HL-60 (cell line): Measurements from ENCODE around the gene CARMIL1.
A peak's percentile ranks its signal among the peaks of the same experiment; 100 is the strongest.

ENCODE experiments used
- DNase-seq, 2 experiments: peaks; one replicate each; pipeline ENCODE4 v3.0.0-alpha.2; 2010 to 2020; ENCODE audit warnings: low read depth in 1 of 2, low spot score in 1 of 2
- H3K27ac ChIP-seq: fragments of 250-450 bp; sonication (Bioruptor Pico); replicated peaks from 2 replicates; pipeline ENCODE4 v1.5.1; 2020; ENCODE audit warnings: mild to moderate bottlenecking, moderate library complexity
- H3K27me3 ChIP-seq: fragments of 250-450 bp; sonication (Bioruptor Pico); 2 replicates; pipeline ENCODE4 v1.5.1; 2021; ENCODE audit warnings: mild to moderate bottlenecking, moderate library complexity; ENCODE audit not compliant: insufficient read depth, poor library complexity, severe bottlenecking
- H3K4me3 ChIP-seq: replicated peaks from 2 replicates; pipeline ENCODE4 v1.5.1; 2011; ENCODE audit warnings: mild to moderate bottlenecking, control low read depth, low read length; ENCODE audit not compliant: insufficient read depth
- CTCF ChIP-seq: IDR thresholded peaks from one replicate; pipeline ENCODE4 v1.5.1; 2011; ENCODE audit warnings: low read length, control low read depth, inconsistent platforms; ENCODE audit not compliant: insufficient read depth
- GABPA ChIP-seq: IDR thresholded peaks from 2 replicates; pipeline ENCODE4 v1.6.1; 2012; ENCODE audit warnings: low read depth
- POLR2AphosphoS5 ChIP-seq: IDR thresholded peaks from 2 replicates; pipeline ENCODE4 v1.6.1; 2012; ENCODE audit warnings: low read depth
- REST ChIP-seq: IDR thresholded peaks from 2 replicates; pipeline ENCODE4 v1.6.1; 2012; ENCODE audit warnings: low read depth; ENCODE audit not compliant: insufficient replicate concordance
- SPI1 ChIP-seq: IDR thresholded peaks from 2 replicates; pipeline ENCODE4 v1.6.1; 2012; ENCODE audit warnings: low read depth, mild to moderate bottlenecking, borderline replicate concordance

CARMIL1 gene

GRCh38 chr6:25613415-25613814 is 334.2 kb downstream of the CARMIL1 start:
- TF ChIP-seq SPI1, result no peak
- no peak for TF ChIP-seq GABPA
- H3K27me3 ChIP-seq, result no peaks in the 10 kb centered on the region
- H3K27ac ChIP-seq, result no peak overlapping the region
- no peak overlapping the region for H3K4me3 ChIP-seq
- DNase-seq, result no peak

- H3K27ac ChIP-seq, result no peak overlapping the region
- TF ChIP-seq CTCF (no peak), REST (no peak), POLR2AphosphoS5 (no peak), GABPA (no peak), SPI1 (no peak)
- DNase-seq, result no peak
- H3K27me3 ChIP-seq, result no peaks in the 10 kb centered on the region
- no peak overlapping the region for H3K4me3 ChIP-seq
Measured at GRCh38 chr6:25614052-25614451, 334.9 kb downstream of the CARMIL1 start.

- no peak for DNase-seq
- no peaks in the 10 kb centered on the region for H3K27me3 ChIP-seq
- H3K4me3 ChIP-seq, result no peak overlapping the region
- TF ChIP-seq REST (no peak), POLR2AphosphoS5 (no peak), CTCF (no peak), GABPA (no peak), SPI1 (no peak)
- H3K27ac ChIP-seq, result no peak overlapping the region
Measured at GRCh38 chr6:25615471-25615870, 336.3 kb downstream of the CARMIL1 start.

GRCh38 chr6:25617997-25618396 is 338.8 kb downstream of the CARMIL1 start:
- DNase-seq, result no peak
- TF ChIP-seq SPI1 (no peak), GABPA (no peak)
- Histone ChIP-seq H3K27me3 (peaks cover 3% of the 10 kb centered on the region), H3K4me3 (no peak overlapping the region), H3K27ac (no peak overlapping the region)

GRCh38 chr6:25619217-25619616 is 340.0 kb downstream of the CARMIL1 start:
- TF ChIP-seq GABPA (no peak), SPI1 (peak; percentile 52), POLR2AphosphoS5 (no peak)
- Histone ChIP-seq H3K4me3 (no peak overlapping the region), H3K27ac (no peak overlapping the region), H3K27me3 (peaks cover 3% of the 10 kb centered on the region)
- DNase-seq, result no peak
